ENCODE results near the gene ZNF587B.
"Not testable (repeated sequence)": the region's sequence is repeated elsewhere in the genome, so short reads cannot be mapped to it uniquely, and the experiment has no call there.

- not testable (repeated sequence) for TF ChIP-seq CTCF (IDR thresholded peaks at IDR 0.05; ENCODE audit: borderline replicate concordance, extremely low read depth, low read length, poor library complexity, severe bottlenecking); EZH2 (IDR thresholded peaks at IDR 0.05; ENCODE audit: borderline replicate concordance, low read depth, low read length, severe bottlenecking)
Measured at GRCh38 chr19:57821501-57821900, 8.6 kb upstream of the ZNF587B start.
